H1 (cell line): ENCODE results near the gene KRTAP10-5. TPM values are rescaled to one million over a fixed set of nuclear protein-coding genes. Genes with fewer than 3 reads are reported as not detected.
A peak's percentile ranks its signal among the peaks of the same experiment; 100 is the strongest.

Experiments used
- CTCF ChIA-PET: fragments of 300-600 bp; sonication (Branson Sonifier 250); formaldehyde crosslinking; loops from one replicate; lab custom pipeline; 2021; ENCODE audit not compliant: partially characterized antibody; lab: Charles Lee
- POLR2A ChIA-PET: fragments of 300-600 bp; sonication (Branson Sonifier 250); formaldehyde crosslinking; loops from one replicate; lab custom pipeline; 2021; ENCODE audit warnings: inconsistent platforms; ENCODE audit not compliant: partially characterized antibody; lab: Charles Lee
- DNase-seq, 2 experiments: peaks; one replicate each; pipeline versions ENCODE4 v3.0.0 to v3.0.0-alpha.2; 2010 to 2022; ENCODE audit warnings: low spot score in 2 of 2, low read depth in 1 of 2, mixed read lengths in 1 of 2
- FAIRE-seq: peaks from 2 replicates; lab custom pipeline; 2011; peaks lifted over from hg19 to GRCh38; lab: Jason Lieb, UNC
- H2AFZ ChIP-seq: 2 replicates; pipeline ENCODE4 v1.8.1; 2012; ENCODE audit warnings: low read length, inconsistent platforms
- H2AK5ac ChIP-seq: 2 replicates; pipeline ENCODE4 v1.6.1; 2013; ENCODE audit warnings: low read depth, low read length
- H2BK120ac ChIP-seq: replicated peaks from 2 replicates; pipeline ENCODE3; 2013; ENCODE audit warnings: low read depth, low read length, inconsistent platforms
- H2BK12ac ChIP-seq: 2 replicates; pipeline ENCODE4 v1.6.1; 2013; ENCODE audit warnings: low read depth, low read length
- H2BK15ac ChIP-seq: 2 replicates; pipeline ENCODE4 v1.6.1; 2013; ENCODE audit warnings: low read length
- H2BK20ac ChIP-seq: 2 replicates; pipeline ENCODE4 v1.6.1; 2013; ENCODE audit warnings: low read length
- H2BK5ac ChIP-seq: 2 replicates; pipeline ENCODE4 v1.6.1; 2013; ENCODE audit warnings: low read depth, low read length
- H3K14ac ChIP-seq: 2 replicates; pipeline ENCODE4 v1.6.1; 2013; ENCODE audit warnings: inconsistent platforms; ENCODE audit not compliant: insufficient read length
- H3K18ac ChIP-seq: 2 replicates; pipeline ENCODE4 v1.6.1; 2013; ENCODE audit warnings: low read length; ENCODE audit errors: extremely low read depth
- H3K23ac ChIP-seq: 2 replicates; pipeline ENCODE4 v1.6.1; 2013; ENCODE audit warnings: inconsistent platforms; ENCODE audit not compliant: insufficient read length
- H3K23me2 ChIP-seq: 2 replicates; pipeline ENCODE4 v1.6.1; 2013; ENCODE audit warnings: low read depth, low read length
- H3K27ac ChIP-seq: 2 replicates; pipeline ENCODE4 v1.6.1; 2011; ENCODE audit warnings: low read depth, low read length, inconsistent platforms
- H3K27me3 ChIP-seq, 4 experiments: replicated peaks in 1 of 4; 1 replicate in 1 of 4; 2 replicates in 3 of 4; pipeline versions ENCODE4 v1.6.1 to v1.8.1; 2011 to 2013; ENCODE audit warnings: low read length in 3 of 4, mild to moderate bottlenecking in 3 of 4, inconsistent platforms in 2 of 4, mixed read lengths in 2 of 4, moderate library complexity in 1 of 4; ENCODE audit not compliant: control insufficient read depth in 3 of 4, insufficient read depth in 3 of 4; ENCODE audit errors: extremely low read depth in 1 of 4
- H3K36me3 ChIP-seq, 4 experiments: 2 replicates each; pipeline versions ENCODE4 v1.6.1 to v1.8.1; 2011 to 2013; ENCODE audit warnings: mild to moderate bottlenecking in 4 of 4, low read length in 3 of 4, moderate library complexity in 2 of 4, control low read depth in 1 of 4, inconsistent platforms in 1 of 4; ENCODE audit not compliant: insufficient read depth in 4 of 4, control insufficient read depth in 2 of 4
- H3K4ac ChIP-seq: replicated peaks from 2 replicates; pipeline ENCODE3; 2013; ENCODE audit warnings: low read length, low read depth, mixed read lengths, inconsistent platforms; ENCODE audit not compliant: insufficient read length
- H3K4me1 ChIP-seq, 4 experiments: replicated peaks in 1 of 4; 1 replicate in 1 of 4; 2 replicates in 3 of 4; pipeline versions ENCODE4 v1.6.1 to v1.8.1; 2011 to 2013; ENCODE audit warnings: low read length in 3 of 4, inconsistent platforms in 2 of 4, mixed read lengths in 1 of 4; ENCODE audit not compliant: insufficient read depth in 4 of 4, control insufficient read depth in 3 of 4
- H3K4me2 ChIP-seq, 2 experiments: 2 replicates each; pipeline versions ENCODE4 v1.6.1 to v1.8.1; 2011 to 2013; ENCODE audit warnings: low read depth in 2 of 2, low read length in 2 of 2, control low read depth in 1 of 2, inconsistent platforms in 1 of 2, mild to moderate bottlenecking in 1 of 2; ENCODE audit not compliant: insufficient read depth in 1 of 2
- H3K4me3 ChIP-seq, 4 experiments: fragments of 200-600, 300-600 bp in 1 of 4; sonication (generic), shearing (Covaris generic), sonication (Bioruptor Twin) in 1 of 4; 2 replicates each; pipeline versions ENCODE4 v1.5.1 to v1.8.1; 2011 to 2016; ENCODE audit warnings: low read length in 4 of 4, low read depth in 3 of 4, control low read depth in 2 of 4, inconsistent platforms in 2 of 4, mild to moderate bottlenecking in 2 of 4, mixed read lengths in 1 of 4, moderate library complexity in 1 of 4; ENCODE audit not compliant: insufficient read depth in 2 of 4; ENCODE audit errors: extremely low read depth in 1 of 4
- H3K56ac ChIP-seq: replicated peaks from 2 replicates; pipeline ENCODE3; 2013; ENCODE audit warnings: low read depth, mild to moderate bottlenecking, mixed read lengths, low read length, inconsistent platforms; ENCODE audit not compliant: insufficient read length
- H3K79me1 ChIP-seq: 2 replicates; pipeline ENCODE4 v1.6.1; 2013; ENCODE audit warnings: low read depth, low read length, control low read depth
- H3K79me2 ChIP-seq, 2 experiments: 2 replicates each; pipeline versions ENCODE4 v1.6.1 to v1.8.1; 2012 to 2013; ENCODE audit warnings: low read length in 2 of 2, mild to moderate bottlenecking in 2 of 2, inconsistent platforms in 1 of 2; ENCODE audit not compliant: insufficient read depth in 2 of 2, control insufficient read depth in 1 of 2
- H3K9ac ChIP-seq, 4 experiments: replicated peaks in 1 of 4; 1 replicate in 1 of 4; 2 replicates in 3 of 4; pipeline versions ENCODE4 v1.6.1 to v1.8.1; 2011 to 2013; ENCODE audit warnings: low read depth in 3 of 4, low read length in 3 of 4, control low read depth in 2 of 4, mild to moderate bottlenecking in 2 of 4, moderate library complexity in 2 of 4, inconsistent platforms in 1 of 4; ENCODE audit errors: extremely low read depth in 1 of 4
- H3K9me3 ChIP-seq, 2 experiments: 2 replicates each; pipeline versions ENCODE4 v1.6.1 to v1.8.1; 2012 to 2013; ENCODE audit warnings: mild to moderate bottlenecking in 2 of 2, moderate library complexity in 2 of 2, control low read depth in 1 of 2, inconsistent platforms in 1 of 2, low read depth in 1 of 2, low read length in 1 of 2, mixed read lengths in 1 of 2; ENCODE audit not compliant: insufficient read depth in 2 of 2
- H4K20me1 ChIP-seq, 2 experiments: replicated peaks in 1 of 2; 2 replicates each; pipeline versions ENCODE3 to v1.8.1; 2011 to 2013; ENCODE audit warnings: inconsistent platforms in 2 of 2, low read length in 2 of 2, mild to moderate bottlenecking in 1 of 2; ENCODE audit not compliant: insufficient read depth in 2 of 2, control insufficient read depth in 1 of 2
- H4K5ac ChIP-seq: 2 replicates; pipeline ENCODE4 v1.6.1; 2013; ENCODE audit warnings: low read length, low read depth, mixed read lengths, inconsistent platforms; ENCODE audit not compliant: insufficient read length
- H4K8ac ChIP-seq: 2 replicates; pipeline ENCODE4 v1.8.0; 2013; ENCODE audit warnings: mild to moderate bottlenecking, moderate library complexity, low read length, inconsistent platforms; ENCODE audit not compliant: insufficient read depth; ENCODE audit errors: extremely low read depth
- H4K91ac ChIP-seq: replicated peaks from 2 replicates; pipeline ENCODE3; 2013; ENCODE audit warnings: low read length, mixed read lengths, inconsistent platforms; ENCODE audit not compliant: insufficient read length
- SRF ChIP-seq: IDR thresholded peaks from 2 replicates; pipeline ENCODE4 v1.6.1; 2011; ENCODE audit warnings: mild to moderate bottlenecking, low read depth, low read length, moderate library complexity
- WGBS, 2 experiments: shearing (Covaris generic) in 1 of 2; methylation state at CpG; one replicate each; pipeline versions ENCODE4 v1.1.6 to v1.1.7; 2013 to 2015; ENCODE audit warnings: low lambda C conversion rate in 2 of 2, mixed read lengths in 2 of 2, inconsistent platforms in 1 of 2, low coverage in 1 of 2, missing lambda C conversion rate in 1 of 2; ENCODE audit not compliant: insufficient replicate concordance in 2 of 2, insufficient coverage in 1 of 2, insufficient read length in 1 of 2; ENCODE audit errors: extremely low coverage in 1 of 2, missing lambda C conversion rate in 1 of 2; 5-methylcytosine and 5-hydroxymethylcytosine counted together
- polyA plus RNA-seq, 7 experiments: library from polyadenylated mRNA; depleted of rRNA in 3 of 7; stranded (reverse) in 5 of 7; unstranded in 2 of 7; fragments of >200 nt in 5 of 7; fragments of 200-250 nt in 2 of 7; gene quantifications; 1 replicate in 5 of 7; 2 replicates in 1 of 7; 4 replicates in 1 of 7; pipeline versions ENCODE4 v1.2.1 to v1.2.3, GENCODE V29; 2011 to 2013; ENCODE audit warnings: missing spikeins in 2 of 7, mixed read lengths in 2 of 7
- total RNA-seq: library from RNA; stranded (reverse); fragmentation: NEBNext Ultra II Directional; extraction: Animal tissue kit (Norgen Biotek cat#: 25700); gene quantifications from 2 replicates; pipeline ENCODE4 v1.2.1, GENCODE V29; 2021

The KRTAP10-5 gene
- total and polyA plus RNA-seq, 2 of the 8 experiments (the other 6 are each of a cell fraction or from before 2014, with no cell fraction given), result 0.09 TPM; not detected in 1

DNA sequence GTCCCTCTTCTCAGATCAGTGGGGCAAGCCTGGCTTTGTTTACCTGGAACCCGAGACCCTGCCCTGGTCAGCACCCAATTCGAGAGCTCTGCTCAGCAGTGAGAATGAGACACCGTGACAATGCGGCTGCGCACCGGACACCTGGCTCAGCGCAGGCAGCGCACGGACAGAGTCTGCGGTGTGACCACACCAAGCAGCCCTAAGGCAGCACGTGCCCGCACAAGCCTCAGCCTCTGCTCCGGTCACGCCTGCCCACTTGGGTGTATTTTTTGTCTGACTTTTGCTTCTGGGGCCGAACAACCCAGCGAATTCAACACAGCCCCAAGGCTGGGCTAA is 36.2 kb upstream of the KRTAP10-5 start:
- FAIRE-seq, result no peak

More for the DNA sequence above, 36.2 kb upstream of the KRTAP10-5 start:
- Histone ChIP-seq H4K91ac (peak overlapping the region; percentile 69), H2BK15ac (peak overlapping the region; percentile 72; the same call in 1 of the 2 replicates), H3K9ac (no peak overlapping the region), H3K79me2 (no peaks in the 10 kb centered on the region), H4K20me1 (peaks cover 0 to 1% of the 10 kb centered on the region in 2 experiments), H4K8ac (peak overlapping the region; percentile 45; the same call in 1 of the 2 replicates), H3K4me3 (no peak overlapping the region), H3K79me1 (no peaks in the 10 kb centered on the region; the same call in 1 of the 2 replicates), H3K27ac (no peak overlapping the region), H2BK12ac (peak overlapping the region; percentile 84; the same call in 1 of the 2 replicates), H3K36me3 (no peaks in the 10 kb centered on the region), H3K14ac (no peak overlapping the region), H2BK5ac (peak overlapping the region; percentile 60; the same call in 1 of the 2 replicates), H3K4me1 (peaks cover 0 to 6% (median 2%) of the 10 kb centered on the region in 4 experiments; a peak in 4 of 7 replicates), H2BK20ac (peak overlapping the region; percentile 66; the same call in 1 of the 2 replicates), H3K4me2 (no peak overlapping the region), H2AFZ (no peak overlapping the region), H3K9me3 (peaks cover 11 to 12% of the 10 kb centered on the region in 2 experiments), H3K56ac (no peak overlapping the region), H3K23me2 (no peaks in the 10 kb centered on the region), H3K18ac (peak overlapping the region; percentile 32; the same call in 1 of the 2 replicates), H4K5ac (no peak overlapping the region), H3K4ac (peak overlapping the region; percentile 76), H3K23ac (no peak overlapping the region), H2AK5ac (no peak overlapping the region), H2BK120ac (no peak overlapping the region), H3K27me3 (no peaks in the 10 kb centered on the region)
- POLR2A ChIA-PET, result interaction anchor here (0.7 to 1.7 kb wide), 3 partner anchors 87 to 96 kb away, joined by 3 read pairs; no protein-coding TSS in a partner anchor
- 85% methylated on average over 16 of the region's 16 CpGs; no CpG with 5 or more reads in 1 of the 2 experiments for WGBS, 2 experiments
- CTCF ChIA-PET, result interaction anchor here (0.7 to 4.0 kb wide), 10 partner anchors 9 to 183 kb away, joined by 3 to 16 read pairs (median 3); partner anchors contain the start of gene KRTAP10-9
- TF ChIP-seq SRF, result no peak
- peak in 1 of 2 experiments; percentile 45 for DNase-seq
